Testis (tissue), 3 donors: ENCODE results near the gene TBC1D22A. TPM values are rescaled to one million over a fixed set of nuclear protein-coding genes. Genes with fewer than 3 reads are reported as not detected.

Experiments used
- DNase-seq: peaks from one replicate; pipeline ENCODE4 v3.0.0-alpha.2; 2019
- H3K27ac ChIP-seq, 2 donors: fragments of 200-600 bp; sonication (generic); one replicate each; pipeline ENCODE4 v1.5.1; 2019
- H3K27me3 ChIP-seq: fragments of 200-600 bp; sonication (generic); one replicate; pipeline ENCODE4 v1.5.1; 2019
- H3K36me3 ChIP-seq: fragments of 200-600 bp; sonication (generic); one replicate; pipeline ENCODE4 v1.5.1; 2017; ENCODE audit warnings: low read depth; ENCODE audit errors: missing control alignments
- H3K4me1 ChIP-seq: fragments of 200-600 bp; sonication (generic); one replicate; pipeline ENCODE4 v1.5.1; 2019
- H3K4me3 ChIP-seq, 2 donors: fragments of 200-600 bp; sonication (generic); one replicate each; pipeline ENCODE4 v1.5.1; 2017 to 2019
- H3K9me3 ChIP-seq: fragments of 200-600 bp; sonication (generic); one replicate; pipeline ENCODE4 v1.5.1; 2017
- POLR2A ChIP-seq: fragments of 450-650 bp; IDR thresholded peaks from one replicate; pipeline ENCODE4 v1.6.1; 2017; ENCODE audit warnings: antibody characterized with exemption, mild to moderate bottlenecking, moderate library complexity
- WGBS, 2 donors: methylation state at CpG; one replicate each; pipeline ENCODE4 v1.1.5; 2018; 5-methylcytosine and 5-hydroxymethylcytosine counted together
- intact Hi-C: fragments of 100-400 bp; cut with DNase I; formaldehyde crosslinking; loops from one replicate; pipeline ENCODE4 v1.15.1; 2023; ENCODE audit warnings: low total_unique reads
- polyA plus RNA-seq: library from polyadenylated mRNA; stranded (reverse); fragments of 350-450 nt; fragmentation: Illumina TruSeq; extraction: RNeasy Lipid Tissue Mini Kit (QIAGEN cat#74804); gene quantifications from one replicate; pipeline ENCODE4 v1.2.3, GENCODE V29; 2014; ENCODE audit warnings: low read depth, low replicate concordance; ENCODE audit not compliant: insufficient read depth
- total RNA-seq, 2 donors: library from RNA; depleted of rRNA; stranded (reverse); fragments of >200 nt; gene quantifications; one replicate each; pipeline ENCODE4 v1.2.3, GENCODE V29; 2016
- TF ChIP-seq, protein P1 (sequence below), 3 experiments: fragments of 450-650 bp in 2 of 3; fragments of 200-600 bp in 1 of 3; sonication (generic) in 1 of 3; IDR thresholded peaks; one replicate each; pipeline ENCODE4 v1.5.1; 2016 to 2019; ENCODE audit warnings: antibody characterized with exemption in 3 of 3, mild to moderate bottlenecking in 2 of 3, moderate library complexity in 1 of 3

Gene TBC1D22A
- total and polyA plus RNA-seq, 3 donors from 2014 or later: 16.6 to 32.8 (median 28.5) TPM

DNA sequence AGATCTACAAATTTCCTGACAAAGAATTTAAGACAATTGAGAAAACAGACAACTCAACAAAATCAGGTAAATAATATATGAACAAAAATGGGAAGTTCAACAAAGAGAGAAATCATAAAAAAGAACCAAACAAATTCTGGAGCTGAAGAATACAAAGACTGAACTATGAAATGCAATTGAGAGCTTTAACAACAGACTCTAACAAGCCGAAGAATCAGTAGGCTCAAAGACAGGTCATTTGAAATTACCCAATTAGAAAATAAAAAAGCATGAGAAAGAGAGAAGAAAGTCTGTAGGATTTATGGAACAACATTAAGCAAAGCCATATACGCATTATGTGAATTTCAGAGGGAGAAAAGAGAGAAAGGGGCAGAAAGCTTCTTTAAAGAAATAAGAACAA lies 72.8 kb downstream of the TBC1D22A start:
- no peaks in the 10 kb centered on the region for H3K36me3 ChIP-seq
- intact Hi-C loops: no loop called here
- WGBS, 2 donors: 93 to 98% methylated on average over 2 of the region's 2 CpGs
- no peak overlapping the region for H3K4me3 ChIP-seq
- H3K27ac ChIP-seq: no peak overlapping the region
- DNase-seq: no peak
- H3K4me1 ChIP-seq: no peaks in the 10 kb centered on the region
- no peaks in the 10 kb centered on the region for H3K27me3 ChIP-seq
- no peak for TF ChIP-seq POLR2A
- TF ChIP-seq, protein P1, sequence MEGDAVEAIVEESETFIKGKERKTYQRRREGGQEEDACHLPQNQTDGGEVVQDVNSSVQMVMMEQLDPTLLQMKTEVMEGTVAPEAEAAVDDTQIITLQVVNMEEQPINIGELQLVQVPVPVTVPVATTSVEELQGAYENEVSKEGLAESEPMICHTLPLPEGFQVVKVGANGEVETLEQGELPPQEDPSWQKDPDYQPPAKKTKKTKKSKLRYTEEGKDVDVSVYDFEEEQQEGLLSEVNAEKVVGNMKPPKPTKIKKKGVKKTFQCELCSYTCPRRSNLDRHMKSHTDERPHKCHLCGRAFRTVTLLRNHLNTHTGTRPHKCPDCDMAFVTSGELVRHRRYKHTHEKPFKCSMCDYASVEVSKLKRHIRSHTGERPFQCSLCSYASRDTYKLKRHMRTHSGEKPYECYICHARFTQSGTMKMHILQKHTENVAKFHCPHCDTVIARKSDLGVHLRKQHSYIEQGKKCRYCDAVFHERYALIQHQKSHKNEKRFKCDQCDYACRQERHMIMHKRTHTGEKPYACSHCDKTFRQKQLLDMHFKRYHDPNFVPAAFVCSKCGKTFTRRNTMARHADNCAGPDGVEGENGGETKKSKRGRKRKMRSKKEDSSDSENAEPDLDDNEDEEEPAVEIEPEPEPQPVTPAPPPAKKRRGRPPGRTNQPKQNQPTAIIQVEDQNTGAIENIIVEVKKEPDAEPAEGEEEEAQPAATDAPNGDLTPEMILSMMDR (IDR thresholded peaks at IDR 0.05): no peak
- H3K9me3 ChIP-seq: no peaks in the 10 kb centered on the region

DNA sequence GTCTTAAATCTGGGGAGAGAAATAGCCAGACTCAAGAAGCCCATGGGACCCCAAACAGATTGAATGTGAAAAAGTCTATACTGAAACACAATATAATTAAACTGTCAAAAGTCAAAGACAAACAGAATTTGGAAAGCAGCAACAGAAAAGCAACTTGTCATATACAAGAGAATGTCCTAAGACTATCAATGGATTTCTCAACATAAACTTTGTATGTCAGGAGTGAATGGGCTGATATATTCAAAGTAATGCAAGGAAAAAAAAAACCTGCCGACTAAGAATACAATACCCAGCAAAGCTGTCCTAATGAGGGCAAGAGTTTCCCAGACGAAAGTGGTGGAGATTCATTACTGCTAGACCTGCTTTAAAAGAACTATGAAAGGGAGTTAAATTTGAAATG lies 73.2 kb downstream of the TBC1D22A start:
- H3K4me3 ChIP-seq: no peak overlapping the region
- intact Hi-C loops: no loop called here
- TF ChIP-seq, protein P1 (IDR thresholded peaks at IDR 0.05): no peak
- no peak for TF ChIP-seq POLR2A

DNA sequence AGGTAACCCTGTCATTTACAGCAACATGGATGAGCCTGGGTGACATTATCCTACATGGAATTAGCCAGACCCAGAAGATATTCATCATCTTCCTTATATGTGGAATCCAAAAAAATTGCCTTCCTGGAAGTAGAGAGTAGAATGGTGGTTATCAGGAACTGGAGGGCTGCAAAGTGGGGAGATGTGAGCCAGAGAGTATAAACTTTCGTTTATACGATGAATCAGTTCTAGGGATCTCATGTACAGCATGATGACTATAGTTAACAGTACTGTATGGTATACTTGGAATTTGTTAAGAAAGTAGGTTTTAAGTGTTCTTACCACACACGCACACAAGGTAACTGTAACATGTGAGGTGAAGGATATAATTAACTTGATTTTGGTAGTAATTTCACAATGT lies 79.1 kb downstream of the TBC1D22A start:
- no peaks in the 10 kb centered on the region for H3K36me3 ChIP-seq
- intact Hi-C loops: no loop called here
- H3K4me3 ChIP-seq: no peak overlapping the region
- H3K4me1 ChIP-seq: peaks cover 2% of the 10 kb centered on the region
- 78 to 81% methylated on average over 3 of the region's 3 CpGs for WGBS, 2 donors
- H3K9me3 ChIP-seq: no peaks in the 10 kb centered on the region
- DNase-seq: no peak
- TF ChIP-seq, protein P1 (IDR thresholded peaks at IDR 0.05): no peak
- TF ChIP-seq POLR2A: no peak
- no peaks in the 10 kb centered on the region for H3K27me3 ChIP-seq
- H3K27ac ChIP-seq: no peak overlapping the region

More for the DNA sequence above, 73.2 kb downstream of the TBC1D22A start:
- Histone ChIP-seq H3K27ac (no peak overlapping the region), H3K36me3 (no peaks in the 10 kb centered on the region), H3K27me3 (no peaks in the 10 kb centered on the region), H3K4me1 (no peaks in the 10 kb centered on the region), H3K9me3 (no peaks in the 10 kb centered on the region)
- DNase-seq: no peak
- WGBS, 2 donors: 94 to 97% methylated on average over 2 of the region's 2 CpGs

DNA sequence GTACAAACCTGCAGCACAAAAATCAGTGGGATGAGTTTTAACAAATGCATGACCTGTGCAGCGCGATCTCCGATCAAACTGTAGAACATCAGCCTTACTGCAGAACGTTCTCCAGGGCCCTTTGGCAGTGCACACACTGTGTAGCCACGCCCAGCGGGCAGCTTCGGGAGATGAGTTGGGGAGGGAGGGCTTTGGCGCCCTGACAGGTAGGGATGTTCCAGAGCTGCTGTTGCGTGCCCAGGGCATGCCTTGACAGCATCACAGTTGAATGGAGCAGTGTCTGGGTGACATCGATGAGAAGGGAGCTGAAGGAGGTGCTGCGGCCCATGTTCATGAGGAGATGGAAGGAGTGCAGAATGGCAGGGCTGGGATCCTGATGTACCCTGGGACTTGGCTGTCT lies 80.2 kb downstream of the TBC1D22A start:
- TF ChIP-seq, protein P1 (IDR thresholded peaks at IDR 0.05): no peak
- no peak for TF ChIP-seq POLR2A
- no peaks in the 10 kb centered on the region for H3K9me3 ChIP-seq
- WGBS, 2 donors: 90% methylated on average over 11 of the region's 11 CpGs
- H3K27me3 ChIP-seq: no peaks in the 10 kb centered on the region
- no peak for DNase-seq
- H3K4me1 ChIP-seq: peaks cover 2% of the 10 kb centered on the region
- intact Hi-C loops: no loop called here
- H3K36me3 ChIP-seq: no peaks in the 10 kb centered on the region
- no peak overlapping the region for H3K4me3 ChIP-seq
- H3K27ac ChIP-seq: no peak overlapping the region

DNA sequence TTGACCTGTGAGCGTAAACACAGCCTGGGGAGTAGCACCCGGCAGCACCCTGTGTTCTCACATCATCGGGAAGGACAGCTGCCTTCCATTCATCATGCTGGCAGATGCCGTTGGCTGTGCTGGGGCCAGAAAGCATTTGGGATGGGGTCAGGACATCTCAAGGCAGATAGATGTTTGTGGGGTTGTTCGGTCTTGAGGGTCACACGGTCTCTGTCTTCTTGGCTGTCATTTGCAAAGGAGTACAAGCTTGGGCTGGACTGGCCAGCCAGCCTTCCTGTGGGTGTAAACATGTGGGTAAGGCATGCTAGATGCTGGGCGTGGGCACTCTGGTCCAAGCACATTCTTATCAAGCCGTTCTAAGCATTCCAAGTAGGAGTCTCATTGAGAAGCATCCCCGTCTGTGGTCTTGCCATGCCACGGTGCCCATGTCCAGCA lies 81.4 kb downstream of the TBC1D22A start:
- Histone ChIP-seq H3K4me1 (peaks cover 2% of the 10 kb centered on the region), H3K9me3 (no peaks in the 10 kb centered on the region), H3K27me3 (no peaks in the 10 kb centered on the region), H3K36me3 (no peaks in the 10 kb centered on the region), H3K27ac (no peak overlapping the region), H3K4me3 (no peak overlapping the region)
- intact Hi-C loops: no loop called here
- TF ChIP-seq POLR2A: no peak
- TF ChIP-seq, protein P1 (IDR thresholded peaks at IDR 0.05): no peak
- WGBS, 2 donors: 77 to 85% methylated on average over 7 to 10 of the region's 10 CpGs
- no peak for DNase-seq
